ENCODE measurements around the gene FLACC1. TPM values are rescaled to one million over a fixed set of nuclear protein-coding genes. Genes with fewer than 3 reads are reported as not detected.

The FLACC1 gene
- total RNA-seq, 6 experiments from 2014 or later, result 0.74 to 2.0 (median 0.91) TPM

GRCh38 chr2:201249889-201250288 is 107.3 kb downstream of the FLACC1 start:
- TF ChIP-seq POLR2A (IDR thresholded peaks at IDR 0.05), result no peak
- no peak for TF ChIP-seq CTCF (IDR thresholded peaks at IDR 0.05)
- Histone ChIP-seq H3K36me3 (no peaks in the 10 kb centered on the region), H3K9me3 (no peaks in the 10 kb centered on the region), H3K27me3 (no peaks in the 10 kb centered on the region), H3K4me3 (no peak overlapping the region), H3K4me1 (peaks cover 0 to 14% (median 0%) of the 10 kb centered on the region in 4 donors), H3K27ac (no peak overlapping the region)
- no peak for DNase-seq
- WGBS (ENCODE audit: insufficient coverage, low coverage, low lambda C conversion rate, missing lambda C conversion rate), result 93% methylated on average over 2 of the region's 2 CpGs
- intact Hi-C loops (cut with DNase I), result loop anchor here in 1 of 2 donors (10.0 kb wide), 1 partner anchor 115 kb away; no protein-coding TSS in a partner anchor
- no peak for ATAC-seq

- H3K27me3 ChIP-seq, result no peaks in the 10 kb centered on the region
- intact Hi-C loops (cut with DNase I), result no loop called here
- no peaks in the 10 kb centered on the region for H3K9me3 ChIP-seq
- ATAC-seq, result no peak
- no peak overlapping the region for H3K4me3 ChIP-seq
- peaks cover 0 to 14% (median 0%) of the 10 kb centered on the region in 4 donors for H3K4me1 ChIP-seq
- H3K27ac ChIP-seq, result no peak overlapping the region
- DNase-seq, result no peak
- WGBS (ENCODE audit: insufficient coverage, low coverage, low lambda C conversion rate, missing lambda C conversion rate), result 86% methylated on average over 2 of the region's 6 CpGs
- TF ChIP-seq CTCF (IDR thresholded peaks at IDR 0.05) (no peak), POLR2A (IDR thresholded peaks at IDR 0.05) (no peak)
- no peaks in the 10 kb centered on the region for H3K36me3 ChIP-seq
Observed at GRCh38 chr2:201248288-201248844, 108.8 kb downstream of the FLACC1 start.

- intact Hi-C loops (cut with DNase I), result no loop called here
- DNase-seq (no peak), ATAC-seq (peak in 1 of 4 donors; percentile 17)
- Histone ChIP-seq H3K9me3 (no peaks in the 10 kb centered on the region), H3K27me3 (no peaks in the 10 kb centered on the region), H3K36me3 (no peaks in the 10 kb centered on the region), H3K27ac (peak overlapping the region in 2 of 3 donors; percentile 37 to 43), H3K4me3 (no peak overlapping the region), H3K4me1 (peaks cover 0 to 14% (median 0%) of the 10 kb centered on the region in 4 donors)
- TF ChIP-seq POLR2A (IDR thresholded peaks at IDR 0.05) (no peak), CTCF (IDR thresholded peaks at IDR 0.05) (no peak)
- WGBS (ENCODE audit: insufficient coverage, low coverage, low lambda C conversion rate, missing lambda C conversion rate), result 41% methylated on average over 4 of the region's 4 CpGs
Observed at GRCh38 chr2:201246280-201246679, 110.9 kb downstream of the FLACC1 start.

GRCh38 chr2:201244829-201245228 is 112.3 kb downstream of the FLACC1 start:
- WGBS (ENCODE audit: insufficient coverage, low coverage, low lambda C conversion rate, missing lambda C conversion rate), result 89% methylated on average over 4 of the region's 5 CpGs
- no peak for DNase-seq
- no peaks in the 10 kb centered on the region for H3K9me3 ChIP-seq
- intact Hi-C loops (cut with DNase I), result no loop called here
- H3K27ac ChIP-seq, result no peak overlapping the region
- H3K36me3 ChIP-seq, result peaks cover 0 to under 1% (median 0%) of the 10 kb centered on the region in 4 donors
- H3K27me3 ChIP-seq, result no peaks in the 10 kb centered on the region
- no peak overlapping the region for H3K4me3 ChIP-seq
- no peak for ATAC-seq
- no peak for TF ChIP-seq CTCF (IDR thresholded peaks at IDR 0.05)
- TF ChIP-seq POLR2A (IDR thresholded peaks at IDR 0.05), result no peak
- peaks cover 0 to 14% (median 0%) of the 10 kb centered on the region in 4 donors for H3K4me1 ChIP-seq

Measured in right lobe of liver (tissue), 6 donors.